B cell (primary cell): ENCODE measurements around the gene C1orf105.

Source experiments
- CTCF ChIP-seq: fragments of 200-600 bp; IDR thresholded peaks from one replicate; pipeline ENCODE4 v1.8.0; 2022; ENCODE audit warnings: antibody characterized with exemption, mild to moderate bottlenecking
- EZH2 ChIP-seq: IDR thresholded peaks from 2 replicates; pipeline ENCODE4 v1.6.1; 2012; ENCODE audit warnings: borderline replicate concordance, low read depth, mild to moderate bottlenecking, moderate library complexity, low read length; ENCODE audit not compliant: insufficient read depth, poor library complexity, severe bottlenecking

GRCh38 chr1:172390301-172390682 is 30.2 kb upstream of the C1orf105 start:
- TF ChIP-seq CTCF (no peak), EZH2 (no peak)
